ENCODE results near the gene PRR19. TPM values are rescaled to one million over a fixed set of nuclear protein-coding genes. Genes with fewer than 3 reads are reported as not detected.

Gene PRR19
- total RNA-seq, 2 donors from 2014 or later: 1.4 to 2.7 TPM

DNA sequence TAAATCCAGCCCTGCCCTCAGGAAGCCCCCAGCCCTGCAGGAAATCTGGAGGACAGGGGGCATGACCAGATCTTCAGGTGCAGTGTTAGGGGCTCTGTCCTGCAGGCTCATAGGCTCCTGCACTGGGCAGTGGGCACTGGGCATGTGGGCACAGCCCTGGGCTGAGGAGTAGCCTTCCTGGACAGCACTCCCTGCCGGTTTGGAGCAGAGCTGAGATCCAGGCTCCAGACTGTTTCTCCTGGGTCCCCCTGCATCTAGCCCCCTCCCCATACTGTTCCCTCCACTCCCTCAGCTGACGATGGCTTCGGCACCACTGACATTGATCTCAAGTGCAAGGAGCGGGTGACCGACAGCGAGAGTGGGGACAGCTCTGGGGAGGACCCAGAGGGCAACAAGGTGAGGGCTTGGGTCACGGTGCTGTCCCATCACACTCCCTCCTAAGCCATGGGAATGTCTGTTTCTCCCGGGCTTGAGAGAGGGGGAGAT is 12.3 kb upstream of the PRR19 start:
- Histone ChIP-seq H3K27me3 (ENCODE audit: control insufficient read depth, insufficient read depth, low read length, poor library complexity, severe bottlenecking) (no peaks in the 10 kb centered on the region), H3K9ac (ENCODE audit: extremely low read depth, low read length, poor library complexity, severe bottlenecking) (no peak overlapping the region), H3K36me3 (ENCODE audit: control insufficient read depth, insufficient read depth, low read length) (peaks cover 70% of the 10 kb centered on the region), H3K9me3 (ENCODE audit: control insufficient read depth, low read length) (no peaks in the 10 kb centered on the region), H3K4me1 (ENCODE audit: control insufficient read depth, insufficient read depth, low read length) (no peaks in the 10 kb centered on the region), H3K27ac (ENCODE audit: low read depth, low read length) (no peak overlapping the region), H3K4me3 (ENCODE audit: low read length) (no peak overlapping the region)
- WGBS, 2 experiments (ENCODE audit: insufficient coverage in 1 of 2, insufficient read length in 1 of 2): 97 to 100% methylated on average over 4 to 8 of the region's 8 CpGs
- Mint-ChIP-seq H3K4me1 (peaks cover 13% of the 10 kb centered on the region), H3K4me3 (no peak overlapping the region), H3K27ac (no peak overlapping the region), H3K36me3 (ENCODE audit: low read depth) (peaks cover 41% of the 10 kb centered on the region), H3K27me3 (ENCODE audit: insufficient read depth) (no peaks in the 10 kb centered on the region), H3K9me3 (no peaks in the 10 kb centered on the region)
- no peak for DNase-seq
- TF ChIP-seq, protein P1, sequence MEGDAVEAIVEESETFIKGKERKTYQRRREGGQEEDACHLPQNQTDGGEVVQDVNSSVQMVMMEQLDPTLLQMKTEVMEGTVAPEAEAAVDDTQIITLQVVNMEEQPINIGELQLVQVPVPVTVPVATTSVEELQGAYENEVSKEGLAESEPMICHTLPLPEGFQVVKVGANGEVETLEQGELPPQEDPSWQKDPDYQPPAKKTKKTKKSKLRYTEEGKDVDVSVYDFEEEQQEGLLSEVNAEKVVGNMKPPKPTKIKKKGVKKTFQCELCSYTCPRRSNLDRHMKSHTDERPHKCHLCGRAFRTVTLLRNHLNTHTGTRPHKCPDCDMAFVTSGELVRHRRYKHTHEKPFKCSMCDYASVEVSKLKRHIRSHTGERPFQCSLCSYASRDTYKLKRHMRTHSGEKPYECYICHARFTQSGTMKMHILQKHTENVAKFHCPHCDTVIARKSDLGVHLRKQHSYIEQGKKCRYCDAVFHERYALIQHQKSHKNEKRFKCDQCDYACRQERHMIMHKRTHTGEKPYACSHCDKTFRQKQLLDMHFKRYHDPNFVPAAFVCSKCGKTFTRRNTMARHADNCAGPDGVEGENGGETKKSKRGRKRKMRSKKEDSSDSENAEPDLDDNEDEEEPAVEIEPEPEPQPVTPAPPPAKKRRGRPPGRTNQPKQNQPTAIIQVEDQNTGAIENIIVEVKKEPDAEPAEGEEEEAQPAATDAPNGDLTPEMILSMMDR (conservative IDR thresholded peaks at IDR 0.05): no peak

- 95 to 100% methylated on average over 2 to 13 of the region's 13 CpGs for WGBS, 2 experiments (ENCODE audit: insufficient coverage in 1 of 2, insufficient read length in 1 of 2)
- DNase-seq: no peak
Observed at GRCh38 chr19:42290136-42290522, 11.8 kb upstream of the PRR19 start.

GRCh38 chr19:42290523-42291434 is 11.2 kb upstream of the PRR19 start:
- 94 to 96% methylated on average over 19 to 31 of the region's 31 CpGs for WGBS, 2 experiments (ENCODE audit: insufficient coverage in 1 of 2, insufficient read length in 1 of 2)

More at GRCh38 chr19:42290136-42290522, 11.8 kb upstream of the PRR19 start:
- H3K9ac ChIP-seq (ENCODE audit: extremely low read depth, low read length, poor library complexity, severe bottlenecking): no peak overlapping the region
- Mint-ChIP-seq H3K4me1 (peaks cover 8% of the 10 kb centered on the region), H3K36me3 (ENCODE audit: low read depth) (peaks cover 42% of the 10 kb centered on the region), H3K9me3 (no peaks in the 10 kb centered on the region), H3K27me3 (ENCODE audit: insufficient read depth) (no peaks in the 10 kb centered on the region), H3K4me3 (no peak overlapping the region), H3K27ac (no peak overlapping the region)
- H3K4me1 ChIP-seq (ENCODE audit: control insufficient read depth, insufficient read depth, low read length): no peaks in the 10 kb centered on the region
- H3K9me3 ChIP-seq (ENCODE audit: control insufficient read depth, low read length): no peaks in the 10 kb centered on the region
- no peaks in the 10 kb centered on the region for H3K27me3 ChIP-seq (ENCODE audit: control insufficient read depth, insufficient read depth, low read length, poor library complexity, severe bottlenecking)
- H3K36me3 ChIP-seq (ENCODE audit: control insufficient read depth, insufficient read depth, low read length): peaks cover 70% of the 10 kb centered on the region
- TF ChIP-seq, protein P1 (conservative IDR thresholded peaks at IDR 0.05): no peak
- no peak overlapping the region for H3K27ac ChIP-seq (ENCODE audit: low read depth, low read length)
- H3K4me3 ChIP-seq (ENCODE audit: low read length): no peak overlapping the region

More at GRCh38 chr19:42290523-42291434, 11.2 kb upstream of the PRR19 start:
- Histone ChIP-seq H3K27me3 (ENCODE audit: control insufficient read depth, insufficient read depth, low read length, poor library complexity, severe bottlenecking) (no peaks in the 10 kb centered on the region), H3K4me3 (ENCODE audit: low read length) (no peak overlapping the region), H3K9me3 (ENCODE audit: control insufficient read depth, low read length) (no peaks in the 10 kb centered on the region), H3K27ac (ENCODE audit: low read depth, low read length) (no peak overlapping the region), H3K9ac (ENCODE audit: extremely low read depth, low read length, poor library complexity, severe bottlenecking) (no peak overlapping the region), H3K4me1 (ENCODE audit: control insufficient read depth, insufficient read depth, low read length) (no peaks in the 10 kb centered on the region), H3K36me3 (ENCODE audit: control insufficient read depth, insufficient read depth, low read length) (peaks cover 70% of the 10 kb centered on the region)
- TF ChIP-seq, protein P1 (conservative IDR thresholded peaks at IDR 0.05): peak; percentile 63
- peaks cover 7% of the 10 kb centered on the region for H3K4me1 Mint-ChIP-seq
- H3K9me3 Mint-ChIP-seq: no peaks in the 10 kb centered on the region
- no peak overlapping the region for H3K27ac Mint-ChIP-seq
- no peak overlapping the region for H3K4me3 Mint-ChIP-seq
- peaks cover 45% of the 10 kb centered on the region for H3K36me3 Mint-ChIP-seq (ENCODE audit: low read depth)
- no peaks in the 10 kb centered on the region for H3K27me3 Mint-ChIP-seq (ENCODE audit: insufficient read depth)
- peak; percentile 66 for DNase-seq

Data from endodermal cell (in vitro differentiated cells).